CD4-positive, alpha-beta T cell (primary cell): ENCODE data around the gene PRKCA. TPM values are rescaled to one million over a fixed set of nuclear protein-coding genes. Genes with fewer than 3 reads are reported as not detected.

Source experiments
- ATAC-seq: fragments of 200-7000 bp; cut with Tn5 transposase; one replicate; pipeline ENCODE4 v1.10.0; 2022; ENCODE audit warnings: mild to moderate bottlenecking; ENCODE audit not compliant: poor library complexity
- CTCF ChIA-PET: fragments of 350-600 bp; sonication (Branson Sonifier 250); formaldehyde crosslinking; loops from one replicate; lab custom pipeline; 2021; ENCODE audit warnings: antibody characterized with exemption, inconsistent platforms; lab: Charles Lee
- POLR2A ChIA-PET: fragments of 350-600 bp; sonication (Branson Sonifier 250); formaldehyde crosslinking; loops from one replicate; lab custom pipeline; 2021; ENCODE audit warnings: antibody characterized with exemption, inconsistent platforms; lab: Charles Lee
- DNase-seq, 14 experiments: peaks; one replicate each; pipeline ENCODE4 v3.0.0-alpha.2; 2013 to 2020; ENCODE audit warnings: mixed read lengths in 2 of 14
- H3K27ac ChIP-seq, 2 donors: one replicate each; pipeline versions ENCODE4 v1.5.1 to v1.7.0; 2013; ENCODE audit warnings: low read length in 2 of 2, low read depth in 1 of 2, mild to moderate bottlenecking in 1 of 2
- H3K27me3 ChIP-seq, 2 experiments: 1 replicate in 1 of 2; 2 replicates in 1 of 2; pipeline versions ENCODE4 v1.6.1 to v1.7.0; 2013; ENCODE audit warnings: low read length in 2 of 2, control low read depth in 1 of 2, mild to moderate bottlenecking in 1 of 2, moderate library complexity in 1 of 2; ENCODE audit not compliant: insufficient read depth in 2 of 2, control insufficient read depth in 1 of 2
- H3K36me3 ChIP-seq: one replicate; pipeline ENCODE4 v1.6.1; 2013; ENCODE audit warnings: low read length, control low read depth; ENCODE audit not compliant: insufficient read depth
- H3K4me1 ChIP-seq: one replicate; pipeline ENCODE4 v1.6.1; 2013; ENCODE audit warnings: low read length, control low read depth; ENCODE audit not compliant: insufficient read depth
- H3K4me3 ChIP-seq: one replicate; pipeline ENCODE4 v1.5.1; 2013; ENCODE audit warnings: mild to moderate bottlenecking, low read length, moderate library complexity
- H3K9me3 ChIP-seq, 2 experiments: 1 replicate in 1 of 2; 2 replicates in 1 of 2; pipeline versions ENCODE4 v1.6.1 to v1.7.0; 2013; ENCODE audit warnings: low read length in 2 of 2, mild to moderate bottlenecking in 2 of 2, control low read depth in 1 of 2, moderate library complexity in 1 of 2; ENCODE audit not compliant: control insufficient read depth in 1 of 2, insufficient read depth in 1 of 2
- H3K27ac Mint-ChIP-seq: one replicate; pipeline ENCODE4 v1.8.0; 2020; ENCODE audit warnings: mixed read lengths
- H3K27me3 Mint-ChIP-seq: one replicate; pipeline ENCODE4 v1.8.0; 2021; ENCODE audit warnings: mixed read lengths
- H3K36me3 Mint-ChIP-seq: one replicate; pipeline ENCODE4 v1.8.0; 2021; ENCODE audit warnings: low read depth, mixed read lengths
- H3K4me1 Mint-ChIP-seq: one replicate; pipeline ENCODE4 v1.8.0; 2021; ENCODE audit warnings: low read depth, mixed read lengths
- H3K4me3 Mint-ChIP-seq: one replicate; pipeline ENCODE4 v1.8.0; 2020; ENCODE audit warnings: mild to moderate bottlenecking, mixed read lengths
- H3K9me3 Mint-ChIP-seq: one replicate; pipeline ENCODE4 v1.8.0; 2020; ENCODE audit warnings: mixed read lengths
- CTCF ChIP-seq: fragments of 200-600 bp; IDR thresholded peaks from one replicate; pipeline ENCODE4 v1.8.0; 2022; ENCODE audit warnings: antibody characterized with exemption, mild to moderate bottlenecking
- intact Hi-C, 2 experiments: fragments of 100-400 bp; cut with DNase I in 1 of 2; cut with micrococcal nuclease in 1 of 2; formaldehyde crosslinking; loops; one replicate each; pipeline versions ENCODE4 v1.15.1 to v1.9.0; 2023 to 2025; cut with DNase I, micrococcal nuclease
- total RNA-seq, 174 experiments: library from RNA in 2 of 174; stranded (reverse) in 2 of 174; gene quantifications; one replicate each; pipeline ENCODE4 v1.2.3 and lab custom pipeline; 2021 to 2026

Gene PRKCA
- total RNA-seq, 2 experiments from 2014 or later: 84.8 to 88.6 TPM

- Mint-ChIP-seq H3K27me3 (no peaks in the 10 kb centered on the region), H3K4me3 (no peak overlapping the region), H3K9me3 (no peaks in the 10 kb centered on the region), H3K36me3 (peaks cover 35% of the 10 kb centered on the region), H3K27ac (no peak overlapping the region), H3K4me1 (peaks cover 22% of the 10 kb centered on the region)
- no peak for DNase-seq
- intact Hi-C loops: no loop called here
- no peak for ATAC-seq
- ChIA-PET CTCF (no interaction called here), POLR2A (no interaction called here)
- no peak for TF ChIP-seq CTCF
- Histone ChIP-seq H3K4me3 (no peak overlapping the region), H3K36me3 (peaks cover 4% of the 10 kb centered on the region), H3K27me3 (no peaks in the 10 kb centered on the region), H3K9me3 (peaks cover 0 to 14% of the 10 kb centered on the region in 2 experiments), H3K4me1 (no peaks in the 10 kb centered on the region), H3K27ac (no peak overlapping the region)
Observed at GRCh38 chr17:66593116-66593515, 290.7 kb downstream of the PRKCA start.

- ChIA-PET CTCF (interaction anchor here (0.6 kb wide), 1 partner anchor 17 kb away, joined by 3 read pairs; no protein-coding TSS in a partner anchor), POLR2A (no interaction called here)
- Histone ChIP-seq H3K36me3 (peaks cover 4% of the 10 kb centered on the region), H3K4me1 (no peaks in the 10 kb centered on the region), H3K4me3 (no peak overlapping the region), H3K27ac (no peak overlapping the region), H3K27me3 (no peaks in the 10 kb centered on the region), H3K9me3 (peaks cover 0 to 14% of the 10 kb centered on the region in 2 experiments)
- ATAC-seq (no peak), DNase-seq (no peak)
- H3K27ac Mint-ChIP-seq: no peak overlapping the region
- H3K36me3 Mint-ChIP-seq: peaks cover 27% of the 10 kb centered on the region
- intact Hi-C loops: no loop called here
- no peak for TF ChIP-seq CTCF
- H3K4me3 Mint-ChIP-seq: no peak overlapping the region
- H3K4me1 Mint-ChIP-seq: peaks cover 10% of the 10 kb centered on the region
- H3K9me3 Mint-ChIP-seq: no peaks in the 10 kb centered on the region
- H3K27me3 Mint-ChIP-seq: no peaks in the 10 kb centered on the region
Observed at GRCh38 chr17:66595893-66596292, 293.5 kb downstream of the PRKCA start.

GRCh38 chr17:66602659-66603384 lies 300.4 kb downstream of the PRKCA start:
- Mint-ChIP-seq H3K4me3 (no peak overlapping the region), H3K4me1 (peaks cover 17% of the 10 kb centered on the region), H3K9me3 (no peaks in the 10 kb centered on the region), H3K27me3 (no peaks in the 10 kb centered on the region), H3K27ac (no peak overlapping the region), H3K36me3 (peaks cover 31% of the 10 kb centered on the region)
- Histone ChIP-seq H3K9me3 (no peaks in the 10 kb centered on the region), H3K36me3 (no peaks in the 10 kb centered on the region), H3K4me1 (no peaks in the 10 kb centered on the region), H3K27ac (no peak overlapping the region), H3K4me3 (no peak overlapping the region), H3K27me3 (no peaks in the 10 kb centered on the region)
- no peak for DNase-seq
- TF ChIP-seq CTCF: no peak
- POLR2A ChIA-PET: no interaction called here
- no peak for ATAC-seq
- intact Hi-C loops: no loop called here
- CTCF ChIA-PET: no interaction called here
